MV-4-11 (cell line): ENCODE results near the gene MS4A8.

Experiments
- DNase-seq: peaks from one replicate; lab custom pipeline; 2025; lab: John Stamatoyannopoulos, UW

Gene MS4A8

GRCh38 chr11:60764879-60765278 is 65.5 kb downstream of the MS4A8 start:
- no peak for DNase-seq

DNA sequence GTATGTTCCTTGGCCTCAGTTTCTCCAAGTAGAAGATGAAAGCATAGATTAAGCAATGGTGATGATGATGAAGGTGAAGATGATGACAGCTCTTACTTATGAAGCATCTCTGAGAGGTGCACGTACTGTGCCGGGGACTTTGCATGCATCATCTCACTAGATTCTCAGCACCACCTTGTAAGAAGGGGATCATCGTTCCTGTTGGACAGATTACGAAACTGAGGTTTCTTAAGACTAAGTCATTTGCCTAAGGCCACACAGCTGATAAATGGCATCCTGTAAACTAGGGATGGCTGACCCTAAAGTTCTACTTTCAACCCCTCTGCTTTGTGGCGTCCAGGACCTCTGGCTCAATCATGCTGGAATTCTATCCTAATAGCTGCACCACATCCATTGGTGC is 65.9 kb downstream of the MS4A8 start:
- no peak for DNase-seq
